ENCODE data around the gene SELENOS. TPM values are rescaled to one million over a fixed set of nuclear protein-coding genes. Genes with fewer than 3 reads are reported as not detected.

SELENOS gene
- total and polyA plus RNA-seq, 11 donors = 38.7 to 209 (median 49.8) TPM

- H3K27me3 ChIP-seq = no peaks in the 10 kb centered on the region
- DNase-seq (no peak), ATAC-seq (peak in 1 of 4 donors; percentile 39)
- H3K36me3 ChIP-seq = peaks cover 0 to 12% (median 6%) of the 10 kb centered on the region in 9 donors
- 79 to 87% (median 81%) methylated on average over 16 to 17 of the region's 17 CpGs for WGBS, 4 donors
- intact Hi-C loops (cut with DNase I) = loop anchor here in 4 of 10 donors (10.0 kb wide), 3 partner anchors 350 to 660 kb away; partner anchors contain the start of genes ASB7 (in 2 of the 4), LINS1 (in 2 of the 4) and LRRK1 (in 1 of the 4)
- TF ChIP-seq POLR2A (IDR thresholded peaks at IDR 0.05) = no peak
- TF ChIP-seq CTCF (IDR thresholded peaks at IDR 0.05) = no peak
- peaks cover 0 to 38% (median 12%) of the 10 kb centered on the region in 12 donors for H3K4me1 ChIP-seq
- H3K4me3 ChIP-seq = no peak overlapping the region
- H3K9me3 ChIP-seq = no peaks in the 10 kb centered on the region
- peak overlapping the region in 1 of 12 donors; percentile 81 for H3K27ac ChIP-seq
These were observed 12.2 kb downstream of the SELENOS start for GRCh38 chr15:101264911-101265641.

- peak overlapping the region in 1 of 12 donors; percentile 81 for H3K27ac ChIP-seq
- intact Hi-C loops (cut with DNase I) = loop anchor here in 4 of 10 donors (10.0 kb wide), 3 partner anchors 349 to 659 kb away; partner anchors contain the start of genes ASB7 (in 2 of the 4), LINS1 (in 2 of the 4) and LRRK1 (in 1 of the 4)
- H3K4me1 ChIP-seq = peaks cover 0 to 38% (median 12%) of the 10 kb centered on the region in 12 donors
- TF ChIP-seq POLR2A (IDR thresholded peaks at IDR 0.05) (no peak), CTCF (IDR thresholded peaks at IDR 0.05) (no peak)
- ATAC-seq (no peak), DNase-seq (no peak)
- no peak overlapping the region for H3K4me3 ChIP-seq
- WGBS, 4 donors = 90 to 94% (median 92%) methylated on average over 4 of the region's 4 CpGs
- no peaks in the 10 kb centered on the region for H3K9me3 ChIP-seq
- no peaks in the 10 kb centered on the region for H3K27me3 ChIP-seq
- H3K36me3 ChIP-seq = peaks cover 0 to 3% (median 0%) of the 10 kb centered on the region in 9 donors
These were observed 13.3 kb downstream of the SELENOS start for GRCh38 chr15:101264011-101264410.

- Histone ChIP-seq H3K9me3 (no peaks in the 10 kb centered on the region), H3K27me3 (no peaks in the 10 kb centered on the region), H3K36me3 (no peaks in the 10 kb centered on the region), H3K4me1 (peaks cover 0 to 38% (median 13%) of the 10 kb centered on the region in 12 donors), H3K4me3 (no peak overlapping the region), H3K27ac (no peak overlapping the region)
- TF ChIP-seq POLR2A (IDR thresholded peaks at IDR 0.05) = no peak
- TF ChIP-seq CTCF (IDR thresholded peaks at IDR 0.05) = no peak
- WGBS, 4 donors = 90 to 92% (median 91%) methylated on average over 4 of the region's 4 CpGs
- ATAC-seq = no peak
- no peak for DNase-seq
- intact Hi-C loops (cut with DNase I) = loop anchor here in 4 of 10 donors (10.0 kb wide), 3 partner anchors 348 to 658 kb away; partner anchors contain the start of genes ASB7 (in 2 of the 4), LINS1 (in 2 of the 4) and LRRK1 (in 1 of the 4)
These were observed 14.7 kb downstream of the SELENOS start for GRCh38 chr15:101262551-101262950.

Data from heart left ventricle (tissue), 16 donors.